Stimulated activated CD4-positive, alpha-beta T cell treated with anti-CD3 and anti-CD28 coated beads, Interleukin-15, amount 100 ng/mL, for 1 hour (primary cell): Measurements from ENCODE around the gene OS9.
"Not testable (repeated sequence)": the region's sequence is repeated elsewhere in the genome, so short reads cannot be mapped to it uniquely, and the experiment has no call there.

Experiments used
- DNase-seq, 2 donors: peaks; one replicate each; pipeline ENCODE4 v3.0.0-alpha.2; 2020; ENCODE audit warnings: low read depth in 1 of 2, low spot score in 1 of 2

The OS9 gene

GRCh38 chr12:57694459-57695019 lies 607 bp downstream of the OS9 start:
- DNase-seq, result no peak

DNA sequence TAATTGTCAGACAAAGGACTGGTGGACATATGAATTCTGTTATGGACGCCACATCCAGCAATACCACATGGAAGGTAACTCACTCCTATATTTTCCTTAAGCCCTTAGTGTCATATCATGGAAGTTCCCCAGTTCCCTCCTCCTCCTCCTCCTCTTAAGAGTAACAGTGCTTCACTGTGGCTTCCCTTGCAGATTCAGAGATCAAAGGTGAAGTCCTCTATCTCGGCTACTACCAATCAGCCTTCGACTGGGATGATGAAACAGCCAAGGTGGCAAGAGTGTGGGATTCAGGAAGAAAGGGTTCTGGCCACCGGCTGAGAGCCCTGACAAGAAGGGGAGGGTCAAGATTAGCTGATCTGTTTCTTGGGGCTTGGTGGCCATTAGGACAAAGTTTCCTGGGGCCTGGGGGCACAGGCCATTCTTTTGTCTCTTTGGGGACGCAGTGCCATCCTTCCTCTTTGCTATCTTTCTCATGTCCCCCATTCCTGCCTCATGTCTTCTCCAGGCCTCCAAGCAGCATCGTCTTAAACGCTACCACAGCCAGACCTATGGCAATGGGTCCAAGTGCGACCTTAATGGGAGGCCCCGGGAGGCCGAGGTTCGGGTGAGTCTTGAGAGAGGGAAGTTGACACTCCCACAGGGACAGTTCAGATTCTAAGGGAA lies 2.0 kb downstream of the OS9 start:
- DNase-seq, result no peak

GRCh38 chr12:57697076-57697475 lies 3.1 kb downstream of the OS9 start:
- DNase-seq, result no peak

GRCh38 chr12:57698414-57698813 lies 4.5 kb downstream of the OS9 start:
- no peak for DNase-seq

DNA sequence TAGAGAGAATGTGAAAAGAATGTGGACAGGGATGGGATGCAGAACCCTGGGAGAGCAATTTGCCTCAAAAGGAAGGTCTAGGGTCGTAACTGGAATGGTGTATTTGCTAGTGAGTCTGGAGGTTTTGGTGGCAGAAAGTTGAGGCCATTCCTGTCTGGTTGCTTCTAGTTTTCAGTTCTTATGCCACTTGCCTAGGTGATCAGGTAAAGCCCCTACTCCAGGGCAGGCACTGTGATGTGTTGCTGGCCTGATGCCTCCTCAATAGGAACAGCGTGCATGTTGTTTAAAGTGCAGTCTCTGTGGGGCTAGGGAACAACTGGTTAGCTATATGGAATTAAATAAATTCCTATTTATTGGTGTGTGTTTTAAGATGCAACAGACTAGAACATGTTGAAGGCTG lies 6.4 kb downstream of the OS9 start:
- DNase-seq, result no peak

- DNase-seq, result no peak
These were observed 13.3 kb downstream of the OS9 start for GRCh38 chr12:57707250-57707649.

DNA sequence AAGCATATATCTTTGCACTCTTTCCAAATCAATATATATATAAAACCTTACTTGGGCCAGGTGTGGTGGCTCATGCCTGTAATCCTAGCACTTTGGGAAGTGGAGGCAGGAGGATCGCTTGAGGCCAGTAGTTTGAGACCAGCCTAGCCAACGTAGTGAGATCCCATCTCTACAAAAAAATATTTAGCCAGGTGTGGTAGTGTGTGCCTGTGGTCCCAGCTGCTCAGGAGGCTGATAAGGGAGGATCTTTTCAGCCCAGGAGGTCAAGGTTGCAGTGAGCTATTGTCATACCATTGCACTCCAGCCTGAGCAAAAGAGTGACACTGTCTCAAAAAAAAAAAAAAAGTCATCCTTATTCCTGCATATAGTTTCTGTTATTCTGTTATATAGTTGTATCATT lies 14.4 kb downstream of the OS9 start:
- no peak for DNase-seq

DNA sequence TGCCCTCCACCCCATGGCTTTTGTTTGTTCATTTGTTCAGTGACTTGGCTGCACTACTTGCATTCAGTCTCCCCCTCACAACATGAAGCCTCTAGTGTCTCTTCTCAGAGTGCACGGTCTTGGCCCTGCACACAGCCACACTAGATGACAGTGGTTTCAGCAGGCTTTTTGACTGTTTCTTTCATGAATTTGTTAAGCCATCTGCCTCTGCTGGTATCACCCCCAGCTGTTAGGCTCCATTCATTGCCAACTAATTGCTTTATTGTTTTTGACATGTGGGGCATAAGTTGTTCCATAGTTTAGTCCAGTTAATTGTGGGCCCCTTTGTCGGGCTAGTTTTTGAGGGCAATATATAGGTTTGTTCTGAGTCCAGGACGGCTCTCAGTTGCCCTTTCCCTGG lies 18.8 kb downstream of the OS9 start:
- no peak for DNase-seq

DNA sequence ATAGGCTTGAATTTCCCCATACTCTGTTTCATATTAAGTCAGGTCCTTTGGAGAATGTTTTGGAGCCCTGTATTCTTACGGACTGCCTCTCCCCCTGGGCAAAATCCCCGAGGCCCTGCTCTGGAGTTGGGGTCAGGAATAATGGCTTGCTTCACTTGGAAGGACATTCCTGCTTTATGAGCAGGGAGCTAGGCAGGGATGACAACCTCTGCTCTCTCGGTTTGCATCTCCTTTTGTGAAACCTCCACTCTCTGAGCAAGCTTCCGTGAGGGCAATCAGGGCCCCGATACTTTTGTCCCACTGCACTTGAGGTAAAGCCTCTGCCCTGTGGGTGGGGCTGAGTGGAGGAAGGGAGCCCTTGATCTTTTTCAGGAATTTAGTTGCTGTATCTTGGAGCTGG lies 19.3 kb downstream of the OS9 start:
- DNase-seq, result no peak

DNA sequence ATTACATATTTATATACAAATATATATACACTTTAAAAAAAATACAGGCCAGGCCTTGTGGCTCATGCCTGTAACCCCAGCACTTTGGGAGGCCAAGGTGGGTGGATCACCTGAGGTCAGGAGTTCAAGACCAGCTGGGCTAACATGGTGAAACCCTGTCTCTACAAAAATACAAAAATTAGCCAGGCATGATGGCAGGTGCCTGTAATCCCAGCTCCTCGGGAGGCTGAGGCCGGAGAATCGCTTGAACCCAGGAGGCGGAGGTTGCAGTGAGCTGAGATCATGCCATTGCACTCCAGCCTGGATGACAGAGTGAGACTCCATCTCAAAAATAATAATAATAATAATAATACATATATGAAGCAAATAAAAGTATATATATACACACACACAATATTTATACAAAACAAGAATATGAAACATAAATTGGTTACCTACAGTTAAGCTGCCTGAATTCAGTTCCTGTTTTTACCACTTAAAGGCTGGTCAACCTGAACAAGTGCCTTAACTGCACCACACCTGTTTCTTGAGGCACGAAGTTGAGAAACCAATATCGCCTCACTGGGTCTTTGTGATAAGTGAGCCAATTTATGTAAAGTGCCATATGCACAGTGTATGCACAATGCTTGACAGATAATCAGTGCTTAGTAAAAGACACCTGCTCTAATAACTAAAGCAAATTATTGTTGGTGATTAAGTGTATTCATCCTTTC lies 21.3 kb downstream of the OS9 start:
- DNase-seq, result not testable (repeated sequence)

GRCh38 chr12:57715786-57716185 lies 21.9 kb downstream of the OS9 start:
- DNase-seq, result no peak

DNA sequence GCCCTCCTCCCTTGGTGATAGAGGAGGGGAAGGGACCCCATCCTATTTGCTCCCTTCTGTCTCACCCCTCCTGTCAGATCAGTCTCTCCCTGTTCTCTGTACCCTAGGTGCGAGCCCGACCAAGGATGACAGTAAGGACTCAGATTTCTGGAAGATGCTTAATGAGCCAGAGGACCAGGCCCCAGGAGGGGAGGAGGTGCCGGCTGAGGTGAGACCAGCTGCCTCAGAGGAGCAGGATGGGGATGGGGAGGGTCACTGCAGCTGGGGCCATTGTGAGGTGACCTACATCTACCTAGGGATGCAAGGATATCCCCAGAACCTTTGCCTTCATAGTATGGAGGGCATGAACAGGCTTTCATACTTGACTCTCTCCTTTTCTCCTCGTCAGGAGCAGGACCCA lies 22.4 kb downstream of the OS9 start:
- DNase-seq, result no peak

DNA sequence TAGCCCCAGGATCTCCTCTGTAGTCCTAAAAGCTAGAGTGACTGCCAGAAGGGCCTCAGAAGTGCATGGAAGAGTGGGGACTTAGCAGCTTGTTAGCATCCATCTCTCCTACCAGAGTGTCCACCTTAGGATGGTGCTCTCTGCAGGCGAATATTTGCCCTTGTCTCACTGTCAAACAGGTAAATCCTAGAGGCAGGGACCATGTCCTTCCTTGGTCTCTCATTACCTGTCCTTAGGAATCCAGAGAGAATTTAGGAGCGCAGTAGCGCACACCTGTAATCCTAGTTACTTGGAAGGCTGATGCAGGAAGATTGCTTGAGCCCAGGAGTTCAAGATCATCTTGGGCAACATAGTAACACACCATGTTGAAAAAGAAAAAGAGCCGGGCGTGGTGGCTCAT lies 23.2 kb downstream of the OS9 start:
- no peak for DNase-seq

- DNase-seq, result no peak
These were observed 24.1 kb downstream of the OS9 start for GRCh38 chr12:57717846-57718640.

GRCh38 chr12:57718641-57719528 lies 25.0 kb downstream of the OS9 start:
- no peak for DNase-seq

DNA sequence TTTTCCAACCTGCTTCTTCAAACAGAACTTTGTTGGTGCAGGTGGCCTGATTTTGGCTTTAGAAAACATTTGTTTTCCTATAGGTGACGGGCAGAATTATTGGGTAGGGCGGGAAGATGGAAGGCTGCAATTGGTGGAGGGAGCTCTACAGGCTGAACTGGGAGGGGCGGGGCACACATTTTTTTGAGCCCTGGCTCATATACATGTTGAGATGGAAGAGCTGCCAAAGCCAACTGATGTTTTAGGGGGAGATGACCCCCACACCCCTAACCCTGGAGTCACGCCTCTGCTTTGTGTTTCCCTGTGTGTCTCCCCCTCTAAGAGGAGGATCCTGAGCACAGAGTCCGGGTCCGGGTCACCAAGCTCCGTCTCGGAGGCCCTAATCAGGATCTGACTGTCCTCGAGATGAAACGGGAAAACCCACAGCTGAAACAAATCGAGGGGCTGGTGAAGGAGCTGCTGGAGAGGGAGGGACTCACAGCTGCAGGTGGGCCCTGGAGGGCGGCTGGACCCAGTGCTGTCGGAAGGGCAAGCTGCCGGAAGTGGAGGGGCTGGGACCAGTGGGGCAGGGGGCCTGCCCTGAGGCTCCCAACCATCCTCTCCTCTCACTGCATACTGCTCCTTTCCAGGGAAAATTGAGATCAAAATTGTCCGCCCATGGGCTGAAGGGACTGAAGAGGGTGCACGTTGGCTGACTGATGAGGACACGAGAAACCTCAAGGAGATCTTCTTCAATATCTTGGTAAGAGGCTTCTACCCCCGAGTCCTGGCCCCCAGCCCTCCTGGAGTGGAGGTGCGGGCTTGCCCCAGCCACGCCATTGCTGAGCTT lies 26.1 kb downstream of the OS9 start:
- no peak for DNase-seq

- DNase-seq, result no peak
These were observed 27.0 kb downstream of the OS9 start for GRCh38 chr12:57720606-57721595.

- DNase-seq, result not testable (repeated sequence)
These were observed 28.1 kb downstream of the OS9 start for GRCh38 chr12:57721846-57722608.
